ENCODE measurements around the gene SLC29A1. TPM values are rescaled to one million over a fixed set of nuclear protein-coding genes. Genes with fewer than 3 reads are reported as not detected.
A peak's percentile ranks its signal among the peaks of the same experiment; 100 is the strongest.
"Not testable (repeated sequence)": the region's sequence is repeated elsewhere in the genome, so short reads cannot be mapped to it uniquely, and the experiment has no call there.

The SLC29A1 gene
- total RNA-seq, 2 donors from 2014 or later, result 17.0 to 19.1 TPM

DNA sequence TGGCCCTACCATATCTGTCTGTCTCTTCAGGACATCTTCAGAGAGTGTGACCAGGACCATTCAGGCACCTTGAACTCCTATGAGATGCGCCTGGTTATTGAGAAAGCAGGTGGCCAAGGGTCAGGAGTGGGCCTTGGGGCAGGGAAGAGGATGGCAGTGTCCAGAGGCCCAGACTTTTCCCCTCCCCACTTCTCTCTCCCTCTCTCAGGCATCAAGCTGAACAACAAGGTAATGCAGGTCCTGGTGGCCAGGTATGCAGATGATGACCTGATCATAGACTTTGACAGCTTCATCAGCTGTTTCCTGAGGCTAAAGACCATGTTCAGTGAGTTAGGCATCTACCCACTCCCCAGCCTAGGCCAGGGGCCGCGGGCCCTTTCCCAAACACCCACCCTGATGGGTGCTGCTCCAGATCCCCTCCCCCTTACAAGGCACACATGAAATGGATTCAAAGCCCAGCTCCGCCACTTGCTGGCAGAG lies 40.4 kb upstream of the SLC29A1 start:
- Histone ChIP-seq H3K36me3 (no peaks in the 10 kb centered on the region), H3K4me1 (no peaks in the 10 kb centered on the region), H3K9me3 (no peaks in the 10 kb centered on the region), H3K27me3 (no peaks in the 10 kb centered on the region), H3K9ac (ENCODE audit: low read depth in 2 of 2, low read length in 2 of 2) (no peak overlapping the region), H3K4me3 (no peak overlapping the region), H3K27ac (no peak overlapping the region)
- intact Hi-C loops (cut with DNase I), result no loop called here
- no peak for DNase-seq
- TF ChIP-seq, protein P1, sequence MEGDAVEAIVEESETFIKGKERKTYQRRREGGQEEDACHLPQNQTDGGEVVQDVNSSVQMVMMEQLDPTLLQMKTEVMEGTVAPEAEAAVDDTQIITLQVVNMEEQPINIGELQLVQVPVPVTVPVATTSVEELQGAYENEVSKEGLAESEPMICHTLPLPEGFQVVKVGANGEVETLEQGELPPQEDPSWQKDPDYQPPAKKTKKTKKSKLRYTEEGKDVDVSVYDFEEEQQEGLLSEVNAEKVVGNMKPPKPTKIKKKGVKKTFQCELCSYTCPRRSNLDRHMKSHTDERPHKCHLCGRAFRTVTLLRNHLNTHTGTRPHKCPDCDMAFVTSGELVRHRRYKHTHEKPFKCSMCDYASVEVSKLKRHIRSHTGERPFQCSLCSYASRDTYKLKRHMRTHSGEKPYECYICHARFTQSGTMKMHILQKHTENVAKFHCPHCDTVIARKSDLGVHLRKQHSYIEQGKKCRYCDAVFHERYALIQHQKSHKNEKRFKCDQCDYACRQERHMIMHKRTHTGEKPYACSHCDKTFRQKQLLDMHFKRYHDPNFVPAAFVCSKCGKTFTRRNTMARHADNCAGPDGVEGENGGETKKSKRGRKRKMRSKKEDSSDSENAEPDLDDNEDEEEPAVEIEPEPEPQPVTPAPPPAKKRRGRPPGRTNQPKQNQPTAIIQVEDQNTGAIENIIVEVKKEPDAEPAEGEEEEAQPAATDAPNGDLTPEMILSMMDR (IDR thresholded peaks at IDR 0.05), result no peak

DNA sequence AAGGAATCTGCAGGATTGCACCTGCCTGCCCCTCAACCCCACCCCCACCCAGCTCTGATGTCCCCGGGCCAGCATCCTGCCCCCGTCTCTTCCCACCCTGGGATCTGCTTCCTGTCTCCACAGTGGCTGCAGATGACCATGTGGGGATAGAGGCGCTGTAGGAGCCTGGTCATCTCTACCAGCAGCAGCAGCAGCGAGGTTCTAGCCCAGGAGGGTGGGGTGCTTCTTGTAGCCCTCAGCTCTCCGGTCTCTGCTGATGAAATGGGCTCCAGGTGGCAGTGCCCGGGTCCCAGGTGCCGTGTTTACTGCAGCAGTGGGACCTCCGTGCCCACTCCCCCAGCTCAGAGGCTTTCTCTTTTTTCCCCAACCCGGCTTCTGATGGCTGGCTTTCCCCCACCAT lies 39.6 kb upstream of the SLC29A1 start:
- TF ChIP-seq, protein P1 (IDR thresholded peaks at IDR 0.05), result no peak
- Histone ChIP-seq H3K9ac (ENCODE audit: low read depth in 2 of 2, low read length in 2 of 2) (peak overlapping the region in 1 of 2 donors; percentile 18), H3K27ac (no peak overlapping the region), H3K4me1 (no peaks in the 10 kb centered on the region), H3K36me3 (no peaks in the 10 kb centered on the region), H3K4me3 (no peak overlapping the region), H3K27me3 (no peaks in the 10 kb centered on the region), H3K9me3 (no peaks in the 10 kb centered on the region)
- DNase-seq, result no peak
- intact Hi-C loops (cut with DNase I), result no loop called here

DNA sequence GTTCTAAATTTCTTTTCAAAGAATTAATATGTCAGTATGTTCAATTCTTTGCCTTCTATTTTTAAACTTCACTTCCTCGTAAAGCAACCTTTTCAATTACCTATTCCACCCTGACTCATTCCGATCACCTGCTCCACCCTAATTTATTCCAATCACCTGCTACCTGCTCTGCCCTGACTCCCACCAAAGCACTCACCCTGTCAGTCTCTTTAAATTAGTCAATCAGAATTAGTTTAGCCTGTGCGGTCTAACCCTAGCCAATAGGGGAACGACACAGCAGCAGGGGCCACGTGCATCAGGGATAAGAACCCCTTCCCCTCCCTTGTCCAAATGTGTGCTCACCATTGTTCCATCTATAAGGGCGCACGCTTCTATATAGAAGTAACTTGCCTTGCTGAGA lies 38.0 kb upstream of the SLC29A1 start:
- H3K4me3 ChIP-seq; H3K27ac ChIP-seq; H3K4me1 ChIP-seq; intact Hi-C loops (cut with DNase I); H3K9me3 ChIP-seq; H3K27me3 ChIP-seq; H3K36me3 ChIP-seq; DNase-seq; H3K9ac ChIP-seq (ENCODE audit: low read depth in 2 of 2, low read length in 2 of 2): not testable (repeated sequence)

DNA sequence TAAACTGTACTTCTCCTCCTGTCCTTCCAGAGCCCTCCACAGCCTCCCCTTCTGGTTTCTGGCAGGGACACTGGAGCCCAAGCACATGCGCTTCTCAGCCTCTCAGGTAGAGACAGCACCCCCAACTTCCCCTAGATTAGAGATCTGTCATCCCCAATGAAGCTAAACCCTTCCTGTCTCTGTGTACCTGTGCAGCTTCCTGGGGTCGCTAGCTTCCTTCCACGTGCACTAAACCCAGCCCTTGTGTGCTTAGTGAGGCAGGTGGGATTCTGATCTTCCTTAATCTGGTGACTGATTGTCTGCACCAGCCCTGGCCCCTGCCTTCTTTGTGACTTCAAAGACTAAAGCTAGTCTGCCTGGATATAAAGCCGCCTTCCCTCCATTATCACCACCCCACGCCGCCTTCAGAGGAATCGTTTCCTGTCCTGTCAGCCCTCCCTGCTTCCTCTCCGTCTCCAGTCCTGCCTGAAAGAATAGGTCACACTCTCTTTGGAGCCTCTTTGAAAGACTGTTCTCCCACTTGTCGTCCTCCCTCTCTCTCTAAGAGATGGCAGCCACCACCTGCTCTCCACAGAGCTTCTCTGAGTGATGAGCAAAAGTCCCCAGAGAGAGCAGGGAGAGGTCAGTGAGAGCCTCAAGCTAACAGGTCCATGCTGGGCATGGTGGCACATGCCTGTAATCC lies 37.3 kb upstream of the SLC29A1 start:
- no peak overlapping the region for H3K4me3 ChIP-seq
- H3K27ac ChIP-seq, result no peak overlapping the region
- TF ChIP-seq, protein P1 (IDR thresholded peaks at IDR 0.05), result no peak
- no peaks in the 10 kb centered on the region for H3K27me3 ChIP-seq
- no peaks in the 10 kb centered on the region for H3K9me3 ChIP-seq
- H3K36me3 ChIP-seq, result no peaks in the 10 kb centered on the region
- H3K4me1 ChIP-seq, result no peaks in the 10 kb centered on the region
- H3K9ac ChIP-seq (ENCODE audit: low read depth in 2 of 2, low read length in 2 of 2), result no peak overlapping the region
- intact Hi-C loops (cut with DNase I), result no loop called here
- DNase-seq, result no peak

DNA sequence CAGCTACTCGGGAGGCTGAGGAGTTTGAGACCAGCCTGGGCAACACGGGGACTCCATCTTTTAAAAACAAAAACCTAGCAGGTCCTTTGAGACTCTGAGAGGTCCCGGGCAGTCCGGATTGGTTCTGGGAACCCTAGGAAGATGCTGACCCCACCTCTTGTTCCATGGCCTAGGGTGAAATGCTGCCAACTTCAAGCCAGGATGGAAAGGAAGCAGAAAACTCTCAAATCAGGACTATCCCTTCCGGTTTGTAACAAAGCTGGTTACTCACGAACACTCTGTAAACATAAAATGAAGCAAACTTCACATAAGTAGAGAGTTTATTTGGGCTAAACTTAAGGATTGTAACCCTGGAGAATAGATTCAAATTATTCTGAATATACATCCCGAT lies 36.8 kb upstream of the SLC29A1 start:
- intact Hi-C loops (cut with DNase I), result no loop called here
- Histone ChIP-seq H3K9me3 (no peaks in the 10 kb centered on the region), H3K9ac (ENCODE audit: low read depth in 2 of 2, low read length in 2 of 2) (no peak overlapping the region), H3K27ac (no peak overlapping the region), H3K4me1 (no peaks in the 10 kb centered on the region), H3K27me3 (no peaks in the 10 kb centered on the region), H3K36me3 (no peaks in the 10 kb centered on the region), H3K4me3 (no peak overlapping the region)
- TF ChIP-seq, protein P1 (IDR thresholded peaks at IDR 0.05), result no peak
- no peak for DNase-seq

DNA sequence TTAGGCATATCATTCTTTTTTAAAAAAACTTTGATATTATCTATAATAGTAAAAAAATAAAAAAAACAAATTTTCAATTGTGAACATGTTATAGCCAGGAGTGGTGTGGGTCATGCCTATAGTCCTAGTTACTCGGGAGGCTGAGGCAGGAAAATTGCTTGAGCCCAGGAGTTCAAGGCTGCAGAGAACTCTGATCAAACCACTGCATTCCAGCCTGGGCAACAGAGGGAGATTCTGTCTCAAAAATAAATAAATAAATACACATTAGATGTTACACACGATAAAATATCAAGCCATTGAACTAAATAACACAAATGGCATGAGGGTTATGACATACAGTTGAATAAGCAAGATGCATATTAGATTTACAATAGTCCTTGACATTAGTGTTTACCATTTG lies 34.6 kb upstream of the SLC29A1 start:
- no peaks in the 10 kb centered on the region for H3K4me1 ChIP-seq
- no peak overlapping the region for H3K4me3 ChIP-seq
- no peak for DNase-seq
- intact Hi-C loops (cut with DNase I), result no loop called here
- no peaks in the 10 kb centered on the region for H3K27me3 ChIP-seq
- no peak overlapping the region for H3K9ac ChIP-seq (ENCODE audit: low read depth in 2 of 2, low read length in 2 of 2)
- H3K36me3 ChIP-seq, result no peaks in the 10 kb centered on the region
- TF ChIP-seq, protein P1 (IDR thresholded peaks at IDR 0.05), result no peak
- H3K27ac ChIP-seq, result no peak overlapping the region
- no peaks in the 10 kb centered on the region for H3K9me3 ChIP-seq
